Measurements from ENCODE around the gene PRSS22. TPM values are rescaled to one million over a fixed set of nuclear protein-coding genes. Genes with fewer than 3 reads are reported as not detected.

The PRSS22 gene
- total and polyA plus RNA-seq, 2 donors (not counting 1 experiment from before 2014, with no cell fraction given) = not detected

DNA sequence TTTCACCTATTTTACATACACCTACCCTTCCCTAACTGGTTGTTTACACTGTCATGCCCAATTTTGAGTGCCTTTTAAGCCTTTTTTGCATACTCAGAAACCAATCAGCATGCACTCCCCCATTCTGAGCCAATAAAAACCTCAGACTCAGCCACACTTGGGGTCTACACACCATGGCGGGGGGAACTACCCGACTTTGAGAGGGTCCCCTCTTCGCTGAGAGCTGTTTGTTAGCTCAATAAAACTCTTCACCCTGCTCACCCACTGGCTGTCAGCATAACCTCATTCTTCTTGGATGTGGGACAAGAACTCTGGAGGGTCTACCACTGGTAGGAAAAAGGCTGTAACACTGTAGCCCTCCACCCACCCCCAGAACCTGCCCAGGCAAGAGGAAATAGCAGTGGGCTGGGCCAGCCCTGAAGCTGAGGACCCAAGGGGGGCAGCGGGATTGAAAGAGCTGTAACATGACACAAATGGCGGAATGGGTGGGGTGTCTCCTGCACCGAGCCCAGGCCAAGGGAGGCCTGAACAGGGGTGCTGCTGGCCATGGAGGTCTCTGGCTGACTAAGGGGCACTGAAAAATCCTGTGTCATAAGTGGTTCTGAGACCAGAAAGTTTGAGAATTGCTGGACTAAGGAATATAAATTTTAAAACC lies 22.0 kb upstream of the PRSS22 start:
- Histone ChIP-seq H3K9ac (ENCODE audit: low read length) (no peak overlapping the region), H3K27ac (ENCODE audit: low read length in 2 of 2) (no peak overlapping the region), H3K4me1 (ENCODE audit: control insufficient read depth in 2 of 2, insufficient read depth in 2 of 2, low read length in 2 of 2) (peaks cover 6 to 14% of the 10 kb centered on the region in 2 donors), H4K20me1 (ENCODE audit: control insufficient read depth, insufficient read depth, low read length, poor library complexity, severe bottlenecking) (no peaks in the 10 kb centered on the region), H3K79me2 (ENCODE audit: control insufficient read depth, insufficient read depth, low read length) (peaks cover 10% of the 10 kb centered on the region), H2AFZ (ENCODE audit: insufficient read depth, low read depth, low read length, poor library complexity, severe bottlenecking) (no peak overlapping the region), H3K36me3 (replicated peaks in 1 of 2; ENCODE audit: control extremely low read depth in 1 of 2, control insufficient read depth in 1 of 2, extremely low read depth in 1 of 2, insufficient read depth in 2 of 2, low read length in 1 of 2) (no peaks in the 10 kb centered on the region), H3K9me3 (ENCODE audit: control extremely low read depth in 1 of 3, control insufficient read depth in 2 of 3, insufficient read depth in 1 of 3, low read length in 2 of 3) (peaks cover 0 to 7% (median 0%) of the 10 kb centered on the region in 3 donors), H3K27me3 (replicated peaks in 1 of 4; ENCODE audit: control extremely low read depth in 1 of 4, control insufficient read depth in 3 of 4, insufficient read depth in 4 of 4, low read length in 3 of 4) (peaks cover 0 to 2% (median 0%) of the 10 kb centered on the region in 4 experiments), H3K4me2 (replicated peaks; ENCODE audit: low read depth, low read length, poor library complexity, severe bottlenecking) (no peak overlapping the region), H3K4me3 (ENCODE audit: control extremely low read depth in 1 of 5, extremely low read depth in 1 of 5, insufficient read depth in 1 of 5, low read depth in 2 of 5, low read length in 4 of 5) (no peak overlapping the region)
- DNase-seq (no peak), ATAC-seq (ENCODE audit: low read depth) (no peak)
- TF ChIP-seq, protein P1, sequence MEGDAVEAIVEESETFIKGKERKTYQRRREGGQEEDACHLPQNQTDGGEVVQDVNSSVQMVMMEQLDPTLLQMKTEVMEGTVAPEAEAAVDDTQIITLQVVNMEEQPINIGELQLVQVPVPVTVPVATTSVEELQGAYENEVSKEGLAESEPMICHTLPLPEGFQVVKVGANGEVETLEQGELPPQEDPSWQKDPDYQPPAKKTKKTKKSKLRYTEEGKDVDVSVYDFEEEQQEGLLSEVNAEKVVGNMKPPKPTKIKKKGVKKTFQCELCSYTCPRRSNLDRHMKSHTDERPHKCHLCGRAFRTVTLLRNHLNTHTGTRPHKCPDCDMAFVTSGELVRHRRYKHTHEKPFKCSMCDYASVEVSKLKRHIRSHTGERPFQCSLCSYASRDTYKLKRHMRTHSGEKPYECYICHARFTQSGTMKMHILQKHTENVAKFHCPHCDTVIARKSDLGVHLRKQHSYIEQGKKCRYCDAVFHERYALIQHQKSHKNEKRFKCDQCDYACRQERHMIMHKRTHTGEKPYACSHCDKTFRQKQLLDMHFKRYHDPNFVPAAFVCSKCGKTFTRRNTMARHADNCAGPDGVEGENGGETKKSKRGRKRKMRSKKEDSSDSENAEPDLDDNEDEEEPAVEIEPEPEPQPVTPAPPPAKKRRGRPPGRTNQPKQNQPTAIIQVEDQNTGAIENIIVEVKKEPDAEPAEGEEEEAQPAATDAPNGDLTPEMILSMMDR (IDR thresholded peaks at IDR 0.05) = no peak
- TF ChIP-seq EZH2 (IDR thresholded peaks at IDR 0.05; ENCODE audit: borderline replicate concordance, insufficient read depth, low read depth, low read length, poor library complexity, severe bottlenecking) = no peak
- H3K27me3 Mint-ChIP-seq = peaks cover 6% of the 10 kb centered on the region
- WGBS (ENCODE audit: insufficient coverage) = 96% methylated on average over 4 of the region's 6 CpGs
- intact Hi-C loops (cut with micrococcal nuclease) = loop anchor here (5.0 kb wide), 3 partner anchors 102 to 242 kb away; partner anchors contain the start of gene PKMYT1
- peaks cover 12% of the 10 kb centered on the region for H3K4me1 Mint-ChIP-seq
- no peak overlapping the region for H3K27ac Mint-ChIP-seq
- ChIA-PET CTCF (interaction anchor here (1.1 to 6.1 kb wide), 4 partner anchors 12 to 39 kb away, joined by 3 to 61 read pairs (median 10); partner anchors contain the start of gene FLYWCH1), POLR2A (interaction anchor here (1.0 kb wide), 1 partner anchor 47 kb away, joined by 4 read pairs; no protein-coding TSS in a partner anchor)
- no peak overlapping the region for H3K4me3 Mint-ChIP-seq
- H3K9me3 Mint-ChIP-seq (ENCODE audit: insufficient read depth) = no peaks in the 10 kb centered on the region

DNA sequence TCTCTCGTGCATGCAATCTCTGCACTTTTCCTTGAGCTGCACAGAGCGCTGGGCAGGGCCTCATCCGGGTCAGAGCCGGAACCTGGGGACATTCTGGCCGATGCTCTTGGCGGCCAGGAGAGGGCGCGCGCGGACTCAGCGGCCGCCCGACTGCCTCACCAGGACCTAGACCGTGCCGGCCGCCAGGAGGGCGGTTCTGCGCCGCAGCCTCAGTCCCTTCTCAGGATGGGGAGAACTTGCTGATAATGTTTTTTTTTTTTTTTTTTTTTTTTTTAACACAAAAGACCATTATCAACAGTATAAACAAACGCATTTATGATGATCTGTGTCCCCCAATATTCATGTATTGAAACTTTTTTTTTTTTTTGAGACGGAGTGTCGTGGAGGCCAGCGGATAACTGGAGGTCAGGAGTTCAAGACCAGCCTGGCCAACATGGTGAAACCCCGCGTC lies 17.0 kb upstream of the PRSS22 start:
- POLR2A ChIA-PET = interaction anchor here (0.7 kb wide), 1 partner anchor 34 kb away, joined by 5 read pairs; no protein-coding TSS in a partner anchor
- no peaks in the 10 kb centered on the region for H4K20me1 ChIP-seq (ENCODE audit: control insufficient read depth, insufficient read depth, low read length, poor library complexity, severe bottlenecking)
- H3K27ac Mint-ChIP-seq = peak overlapping the region; percentile 53
- H3K9me3 ChIP-seq (ENCODE audit: control extremely low read depth in 1 of 3, control insufficient read depth in 2 of 3, insufficient read depth in 1 of 3, low read length in 2 of 3) = peaks cover 0 to 3% (median 0%) of the 10 kb centered on the region in 3 donors
- H3K9ac ChIP-seq (ENCODE audit: low read length) = no peak overlapping the region
- H3K79me2 ChIP-seq (ENCODE audit: control insufficient read depth, insufficient read depth, low read length) = no peaks in the 10 kb centered on the region
- H3K27me3 ChIP-seq (replicated peaks in 1 of 4; ENCODE audit: control extremely low read depth in 1 of 4, control insufficient read depth in 3 of 4, insufficient read depth in 4 of 4, low read length in 3 of 4) = peaks cover 0 to 2% (median 0%) of the 10 kb centered on the region in 4 experiments
- peak overlapping the region; percentile 28 for H2AFZ ChIP-seq (ENCODE audit: insufficient read depth, low read depth, low read length, poor library complexity, severe bottlenecking)
- H3K4me3 ChIP-seq (ENCODE audit: control extremely low read depth in 1 of 5, extremely low read depth in 1 of 5, insufficient read depth in 1 of 5, low read depth in 2 of 5, low read length in 4 of 5) = no peak overlapping the region
- H3K27ac ChIP-seq (ENCODE audit: low read length in 2 of 2) = no peak overlapping the region
- TF ChIP-seq, protein P1 (IDR thresholded peaks at IDR 0.05) = peak; percentile 94
- TF ChIP-seq EZH2 (IDR thresholded peaks at IDR 0.05; ENCODE audit: borderline replicate concordance, insufficient read depth, low read depth, low read length, poor library complexity, severe bottlenecking) = no peak
- H3K4me1 ChIP-seq (ENCODE audit: control insufficient read depth in 2 of 2, insufficient read depth in 2 of 2, low read length in 2 of 2) = peaks cover 0 to 5% of the 10 kb centered on the region in 2 donors
- peak overlapping the region; percentile 40 for H3K4me2 ChIP-seq (replicated peaks; ENCODE audit: low read depth, low read length, poor library complexity, severe bottlenecking)
- DNase-seq = peak; percentile 86
- peak; percentile 100 for ATAC-seq (ENCODE audit: low read depth)
- intact Hi-C loops (cut with micrococcal nuclease) = loop anchor here (1.0 kb wide), 4 partner anchors 8 to 52 kb away; partner anchors contain the start of gene FLYWCH2
- CTCF ChIA-PET = interaction anchor here (0.6 to 6.1 kb wide), 10 partner anchors 8 to 1228 kb away, joined by 4 to 61 read pairs (median 5); partner anchors contain the start of genes FLYWCH1 and FLYWCH2
- H3K4me3 Mint-ChIP-seq = no peak overlapping the region
- 0% methylated on average over 10 of the region's 25 CpGs for WGBS (ENCODE audit: insufficient coverage)
- no peaks in the 10 kb centered on the region for H3K36me3 ChIP-seq (replicated peaks in 1 of 2; ENCODE audit: control extremely low read depth in 1 of 2, control insufficient read depth in 1 of 2, extremely low read depth in 1 of 2, insufficient read depth in 2 of 2, low read length in 1 of 2)
- H3K4me1 Mint-ChIP-seq = peaks cover 2% of the 10 kb centered on the region
- peaks cover 13% of the 10 kb centered on the region for H3K27me3 Mint-ChIP-seq
- no peaks in the 10 kb centered on the region for H3K9me3 Mint-ChIP-seq (ENCODE audit: insufficient read depth)

Data from B cell (primary cell).